A673 (cell line): ENCODE measurements around the gene ADO. TPM values are rescaled to one million over a fixed set of nuclear protein-coding genes. Genes with fewer than 3 reads are reported as not detected.

ENCODE experiments used
- BruUV-seq: library from RNA; stranded (reverse); fragments of 400-500 nt; replicated peaks from 2 replicates; lab custom pipeline; 2021; lab: Mats Ljungman, UMichigan
- CTCF ChIA-PET: fragments of 300-600 bp; sonication (Branson Sonifier 250); formaldehyde crosslinking; loops from one replicate; lab custom pipeline; 2022; ENCODE audit warnings: antibody characterized with exemption; lab: Charles Lee
- POLR2A ChIA-PET: fragments of 300-600 bp; sonication (Branson Sonifier 250); formaldehyde crosslinking; loops from one replicate; lab custom pipeline; 2022; ENCODE audit warnings: antibody characterized with exemption; ENCODE audit not compliant: low non-redundant PET; lab: Charles Lee
- DNase-seq: peaks from one replicate; pipeline ENCODE4 v3.0.0-alpha.2; 2015; ENCODE audit warnings: low spot score
- H3K27ac ChIP-seq: fragments of 200-600 bp; sonication (generic); 2 replicates; pipeline ENCODE4 v1.5.1; 2016; ENCODE audit warnings: mixed run types, low read depth, mild to moderate bottlenecking, mixed read lengths, antibody characterized with exemption, low read length; ENCODE audit not compliant: poor library complexity, severe bottlenecking
- H3K27me3 ChIP-seq: fragments of 200-600 bp; sonication (generic); replicated peaks from 2 replicates; pipeline ENCODE4 v1.6.1; 2017; ENCODE audit warnings: mixed run types, low read depth, mild to moderate bottlenecking, mixed read lengths, antibody characterized with exemption, low read length; ENCODE audit not compliant: insufficient read depth, poor library complexity
- H3K36me3 ChIP-seq: fragments of 200-600 bp; sonication (generic); 2 replicates; pipeline ENCODE4 v1.6.1; 2016; ENCODE audit warnings: mixed run types, mild to moderate bottlenecking, mixed read lengths, antibody characterized with exemption, low read length; ENCODE audit not compliant: insufficient read depth, poor library complexity, severe bottlenecking
- H3K4me1 ChIP-seq: fragments of 200-600 bp; sonication (generic); 2 replicates; pipeline ENCODE4 v1.6.1; 2017; ENCODE audit warnings: mixed run types, mild to moderate bottlenecking, mixed read lengths, antibody characterized with exemption, low read length; ENCODE audit not compliant: insufficient read depth, poor library complexity, severe bottlenecking
- H3K4me3 ChIP-seq: fragments of 200-600 bp; sonication (generic); 2 replicates; pipeline ENCODE4 v1.5.1; 2016; ENCODE audit warnings: low read depth, mixed run types, mild to moderate bottlenecking, mixed read lengths, low read length; ENCODE audit not compliant: poor library complexity, severe bottlenecking
- H3K9me3 ChIP-seq: fragments of 200-600 bp; sonication (generic); 2 replicates; pipeline ENCODE4 v1.6.1; 2016; ENCODE audit warnings: mixed run types, low read depth, mild to moderate bottlenecking, mixed read lengths, antibody characterized with exemption, low read length; ENCODE audit not compliant: poor library complexity, severe bottlenecking
- EZH2 ChIP-seq: fragments of 200-600 bp; sonication (generic); IDR thresholded peaks from 2 replicates; pipeline ENCODE4 v1.6.1; 2017; ENCODE audit warnings: borderline replicate concordance, low read depth, mild to moderate bottlenecking, mixed read lengths, antibody characterized with exemption, low read length; ENCODE audit not compliant: poor library complexity, severe bottlenecking
- intact Hi-C: fragments of 100-400 bp; cut with micrococcal nuclease; formaldehyde crosslinking; loops from one replicate; pipeline ENCODE4 v1.10.0; 2022; ENCODE audit not compliant: unreplicated experiment
- total RNA-seq: library from RNA; stranded (reverse); gene quantifications from 2 replicates; pipeline ENCODE4 v1.2.3, GENCODE V29; 2021
- TF ChIP-seq, protein P1 (sequence below): fragments of 300-800, 200-600 bp; sonication (generic); conservative IDR thresholded peaks from 2 replicates; pipeline ENCODE4 v1.5.1; 2017; ENCODE audit warnings: low read depth, mild to moderate bottlenecking, antibody characterized with exemption, low read length, moderate library complexity, mixed read lengths

ADO gene
- total RNA-seq, 1 experiment from 2014 or later, result 38.4 TPM

DNA sequence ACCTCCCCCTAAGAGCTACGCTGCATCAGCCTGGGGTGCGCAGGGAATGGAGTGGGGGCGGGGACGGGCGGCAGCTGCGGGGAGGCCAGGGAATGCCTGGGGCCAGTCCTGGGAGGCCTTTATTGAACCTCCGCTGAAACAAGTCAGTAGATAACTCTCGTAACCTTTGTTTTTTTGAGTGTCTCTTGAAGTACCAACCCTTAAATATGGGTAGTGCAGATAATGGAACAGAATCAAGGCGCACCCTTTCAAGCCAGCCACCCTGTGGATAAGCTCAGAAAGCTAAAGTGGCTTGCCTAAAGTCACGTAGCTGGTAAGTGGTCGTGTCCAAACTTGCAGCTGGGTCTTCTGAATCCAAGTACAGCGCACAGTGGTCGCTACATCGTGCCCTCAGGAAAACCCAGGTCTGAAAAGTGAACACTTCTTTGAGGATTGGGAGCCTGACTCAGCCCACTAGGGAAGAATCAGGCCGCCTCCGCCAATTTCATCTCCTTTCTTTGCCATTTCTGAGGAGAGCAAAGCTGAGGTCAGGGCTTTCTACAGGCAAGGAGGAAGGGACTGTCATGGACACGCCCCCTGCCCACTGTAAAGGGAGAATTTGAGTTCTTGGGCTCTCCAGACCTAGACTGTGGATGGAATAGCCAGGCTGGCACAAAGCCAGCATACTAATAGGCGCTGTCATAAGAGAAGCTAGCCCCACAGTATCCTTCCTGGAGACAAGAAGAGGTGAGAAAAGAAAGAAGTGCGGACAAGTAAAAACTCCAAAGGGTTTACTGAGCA lies 14.8 kb downstream of the ADO start:
- intact Hi-C loops, result loop anchor here (5.0 to 10.0 kb wide), 5 partner anchors 127 to 555 kb away; partner anchors contain the start of gene RTKN2
- Histone ChIP-seq H3K4me1 (peaks cover 7% of the 10 kb centered on the region), H3K9me3 (no peaks in the 10 kb centered on the region), H3K36me3 (no peaks in the 10 kb centered on the region), H3K27ac (no peak overlapping the region), H3K27me3 (peaks cover 5% of the 10 kb centered on the region), H3K4me3 (no peak overlapping the region)
- POLR2A ChIA-PET, result no interaction called here
- no TSS peak for BruUV-seq
- CTCF ChIA-PET, result no interaction called here
- no peak for DNase-seq
- TF ChIP-seq, protein P1, sequence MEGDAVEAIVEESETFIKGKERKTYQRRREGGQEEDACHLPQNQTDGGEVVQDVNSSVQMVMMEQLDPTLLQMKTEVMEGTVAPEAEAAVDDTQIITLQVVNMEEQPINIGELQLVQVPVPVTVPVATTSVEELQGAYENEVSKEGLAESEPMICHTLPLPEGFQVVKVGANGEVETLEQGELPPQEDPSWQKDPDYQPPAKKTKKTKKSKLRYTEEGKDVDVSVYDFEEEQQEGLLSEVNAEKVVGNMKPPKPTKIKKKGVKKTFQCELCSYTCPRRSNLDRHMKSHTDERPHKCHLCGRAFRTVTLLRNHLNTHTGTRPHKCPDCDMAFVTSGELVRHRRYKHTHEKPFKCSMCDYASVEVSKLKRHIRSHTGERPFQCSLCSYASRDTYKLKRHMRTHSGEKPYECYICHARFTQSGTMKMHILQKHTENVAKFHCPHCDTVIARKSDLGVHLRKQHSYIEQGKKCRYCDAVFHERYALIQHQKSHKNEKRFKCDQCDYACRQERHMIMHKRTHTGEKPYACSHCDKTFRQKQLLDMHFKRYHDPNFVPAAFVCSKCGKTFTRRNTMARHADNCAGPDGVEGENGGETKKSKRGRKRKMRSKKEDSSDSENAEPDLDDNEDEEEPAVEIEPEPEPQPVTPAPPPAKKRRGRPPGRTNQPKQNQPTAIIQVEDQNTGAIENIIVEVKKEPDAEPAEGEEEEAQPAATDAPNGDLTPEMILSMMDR, result no peak
- TF ChIP-seq EZH2, result no peak

DNA sequence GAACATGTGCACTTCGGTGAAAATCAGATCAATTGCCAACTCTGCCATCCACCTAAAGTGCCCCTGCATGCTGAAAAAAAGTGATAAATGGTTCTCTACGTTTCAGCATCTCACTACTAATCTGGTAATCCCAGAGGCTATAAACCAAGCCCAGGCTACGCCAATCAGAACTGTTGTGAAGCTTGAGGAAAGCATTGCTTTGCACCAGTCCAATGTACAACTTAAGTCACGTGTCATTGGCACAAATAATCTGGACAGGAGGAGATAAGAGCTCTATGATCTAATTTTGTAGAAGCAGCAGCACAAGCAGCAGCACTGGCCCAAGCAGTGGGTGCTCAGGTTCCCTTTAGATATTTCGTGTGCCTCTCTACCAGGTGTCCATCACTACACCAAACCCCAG lies 16.1 kb downstream of the ADO start:
- TF ChIP-seq, protein P1, result no peak
- TF ChIP-seq EZH2, result no peak
- H3K9me3 ChIP-seq, result no peaks in the 10 kb centered on the region
- ChIA-PET POLR2A (no interaction called here), CTCF (no interaction called here)
- no peaks in the 10 kb centered on the region for H3K36me3 ChIP-seq
- no peak overlapping the region for H3K4me3 ChIP-seq
- no TSS peak for BruUV-seq
- no peak for DNase-seq
- intact Hi-C loops, result no loop called here
- H3K4me1 ChIP-seq, result peaks cover 7% of the 10 kb centered on the region
- peaks cover 5% of the 10 kb centered on the region for H3K27me3 ChIP-seq
- H3K27ac ChIP-seq, result no peak overlapping the region

DNA sequence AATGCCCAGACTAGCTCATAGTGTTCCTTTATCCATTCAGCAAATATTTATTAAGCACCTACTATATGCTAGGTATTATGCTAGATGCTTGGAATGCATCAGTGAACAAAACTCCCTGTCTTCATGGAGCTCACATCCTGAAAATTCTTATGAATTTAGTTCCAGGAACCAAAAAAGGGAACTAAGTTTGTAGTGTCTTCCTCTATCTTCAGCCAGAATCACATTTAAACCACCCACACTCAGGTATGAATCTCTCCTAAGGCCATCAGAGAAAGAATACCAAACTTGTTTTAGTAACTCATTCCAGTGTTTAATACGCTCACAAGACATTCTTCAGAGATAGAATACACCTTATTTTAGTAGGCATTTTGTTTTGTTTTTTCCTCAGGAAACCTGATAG lies 21.8 kb downstream of the ADO start:
- no peak for TF ChIP-seq EZH2
- TF ChIP-seq, protein P1, result no peak
- CTCF ChIA-PET, result no interaction called here
- intact Hi-C loops, result no loop called here

More for the DNA sequence above, 21.8 kb downstream of the ADO start:
- POLR2A ChIA-PET, result no interaction called here
- Histone ChIP-seq H3K36me3 (no peaks in the 10 kb centered on the region), H3K4me3 (no peak overlapping the region), H3K4me1 (no peaks in the 10 kb centered on the region), H3K27ac (no peak overlapping the region), H3K9me3 (no peaks in the 10 kb centered on the region), H3K27me3 (no peaks in the 10 kb centered on the region)
- no peak for DNase-seq
- BruUV-seq, result no TSS peak
